PC-3 (cell line): Measurements from ENCODE around the gene KLK8. TPM values are rescaled to one million over a fixed set of nuclear protein-coding genes. Genes with fewer than 3 reads are reported as not detected.

ENCODE experiments used
- ATAC-seq: fragments of 200-7000 bp; cut with Tn5 transposase; 2 replicates; pipeline ENCODE4 v1.9.1; 2020; ENCODE audit warnings: mild to moderate bottlenecking, moderate library complexity
- BruUV-seq: library from RNA; stranded (reverse); fragments of 400-500 nt; replicated peaks from 2 replicates; lab custom pipeline; 2021; lab: Mats Ljungman, UMichigan
- CTCF ChIA-PET: fragments of 300-600 bp; sonication (Branson Sonifier 250); formaldehyde crosslinking; loops from one replicate; lab custom pipeline; 2022; ENCODE audit warnings: antibody characterized with exemption; lab: Charles Lee
- POLR2A ChIA-PET: fragments of 300-600 bp; sonication (Branson Sonifier 250); formaldehyde crosslinking; loops from one replicate; lab custom pipeline; 2022; ENCODE audit warnings: antibody characterized with exemption; ENCODE audit not compliant: unreplicated experiment; lab: Charles Lee
- DNase-seq: peaks from one replicate; pipeline ENCODE4 v3.0.0-alpha.2; 2015
- H2AFZ ChIP-seq: fragments of 300-600 bp; sonication (generic); 2 replicates; pipeline ENCODE4 v1.6.0; 2016; ENCODE audit warnings: antibody characterized with exemption, low read length
- H3F3A ChIP-seq: fragments of 300-600 bp; sonication (generic); one replicate; pipeline ENCODE4 v1.6.0; 2017; ENCODE audit warnings: antibody characterized with exemption, low read length, control low read depth, mild to moderate bottlenecking; ENCODE audit not compliant: unreplicated experiment
- H3K27ac ChIP-seq: fragments of 300-600 bp; sonication (generic); 2 replicates; pipeline ENCODE4 v1.5.1; 2016; ENCODE audit warnings: mild to moderate bottlenecking, low read length
- H3K27me3 ChIP-seq: fragments of 300-600 bp; sonication (generic); 2 replicates; pipeline ENCODE4 v1.6.1; 2016; ENCODE audit warnings: low read length, mixed read lengths
- H3K36me3 ChIP-seq: fragments of 300-600 bp; sonication (generic); 2 replicates; pipeline ENCODE4 v1.6.1; 2016; ENCODE audit warnings: low read depth, mixed run types, low read length, mixed read lengths
- H3K4me1 ChIP-seq: fragments of 300-600 bp; sonication (generic); 2 replicates; pipeline ENCODE4 v1.5.1; 2016; ENCODE audit warnings: low read length; ENCODE audit not compliant: insufficient read depth
- H3K4me2 ChIP-seq: fragments of 300-600 bp; sonication (generic); 2 replicates; pipeline ENCODE4 v1.6.0; 2016; ENCODE audit warnings: low read length
- H3K4me3 ChIP-seq: fragments of 300-600 bp; sonication (generic); 2 replicates; pipeline ENCODE4 v1.5.1; 2016; ENCODE audit warnings: mild to moderate bottlenecking, low read length, mixed read lengths
- H3K79me2 ChIP-seq: fragments of 300-600 bp; sonication (generic); 2 replicates; pipeline ENCODE4 v1.6.1; 2017; ENCODE audit warnings: low read length, mixed read lengths
- H3K9ac ChIP-seq: fragments of 300-600 bp; sonication (generic); 2 replicates; pipeline ENCODE4 v1.6.0; 2016; ENCODE audit warnings: mild to moderate bottlenecking, low read length
- H3K9me2 ChIP-seq: fragments of 300-600 bp; sonication (generic); replicated peaks from 2 replicates; pipeline ENCODE4 v1.6.1; 2016; ENCODE audit warnings: mixed run types, low read length, mixed read lengths
- H3K9me3 ChIP-seq: fragments of 300-600 bp; sonication (generic); 2 replicates; pipeline ENCODE4 v1.6.1; 2016; ENCODE audit warnings: low read length, mixed read lengths
- H4K20me1 ChIP-seq: fragments of 300-600 bp; sonication (generic); 2 replicates; pipeline ENCODE4 v1.6.1; 2016; ENCODE audit warnings: low read length, mixed read lengths
- CTCF ChIP-seq: fragments of 300-600 bp; sonication (generic); conservative IDR thresholded peaks from 2 replicates; pipeline ENCODE4 v1.5.1; 2017; ENCODE audit warnings: antibody characterized with exemption, low read depth, mild to moderate bottlenecking, low read length
- EZH2 ChIP-seq: fragments of 300-600 bp; sonication (generic); IDR thresholded peaks from one replicate; pipeline ENCODE4 v1.6.1; 2017; ENCODE audit warnings: antibody characterized with exemption, mild to moderate bottlenecking, low read length; ENCODE audit not compliant: unreplicated experiment
- EZH2phosphoT487 ChIP-seq: fragments of 300-600 bp; sonication (generic); IDR thresholded peaks from 2 replicates; pipeline ENCODE4 v1.6.1; 2018; ENCODE audit warnings: mild to moderate bottlenecking, antibody characterized with exemption, low read length, borderline replicate concordance
- intact Hi-C: fragments of 100-400 bp; cut with micrococcal nuclease; formaldehyde crosslinking; loops from 2 replicates; pipeline ENCODE4 v1.9.0; 2023
- total RNA-seq: library from RNA; depleted of rRNA; stranded (reverse); fragments of >200 nt; gene quantifications from 2 replicates; pipeline ENCODE4 v1.2.3, GENCODE V29; 2014

The KLK8 gene
- total RNA-seq, 1 experiment from 2014 or later, result 2.3 TPM

DNA sequence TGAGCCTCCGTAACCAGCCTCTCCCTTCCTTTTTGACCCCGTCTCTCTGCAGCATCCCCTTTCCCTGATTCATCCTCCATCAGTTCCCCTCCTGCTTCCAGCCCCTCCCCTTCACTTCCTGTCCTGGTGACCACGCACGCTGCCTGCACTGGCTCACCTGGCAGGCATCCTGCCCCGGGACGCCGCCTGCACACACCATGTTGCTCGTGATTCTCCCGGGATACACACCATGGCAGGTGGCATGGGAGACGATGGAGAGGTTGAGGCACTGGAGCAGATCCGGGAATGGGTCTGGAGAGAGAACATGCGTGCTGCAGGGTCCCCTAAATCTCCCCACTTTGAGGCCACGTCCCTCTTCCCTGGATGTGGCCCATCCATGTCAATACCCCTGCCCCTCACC, 29.2 kb upstream of the KLK8 start:
- Histone ChIP-seq H3K9me3 (no peaks in the 10 kb centered on the region), H3K27ac (no peak overlapping the region), H3K9ac (no peak overlapping the region), H3K4me3 (no peak overlapping the region), H2AFZ (no peak overlapping the region), H3K9me2 (no peaks in the 10 kb centered on the region), H4K20me1 (no peaks in the 10 kb centered on the region), H3F3A (no peaks in the 10 kb centered on the region), H3K4me1 (no peaks in the 10 kb centered on the region), H3K27me3 (peaks cover 3% of the 10 kb centered on the region; the same call in 1 of the 2 replicates), H3K4me2 (no peak overlapping the region), H3K36me3 (no peaks in the 10 kb centered on the region), H3K79me2 (no peaks in the 10 kb centered on the region)
- BruUV-seq, result no TSS peak
- intact Hi-C loops, result no loop called here
- DNase-seq, result no peak
- no peak for ATAC-seq
- CTCF ChIA-PET, result no interaction called here
- no peak for TF ChIP-seq EZH2
- no peak for TF ChIP-seq EZH2phosphoT487
- TF ChIP-seq CTCF, result no peak
- POLR2A ChIA-PET, result no interaction called here

- intact Hi-C loops, result no loop called here
- H3F3A ChIP-seq, result no peaks in the 10 kb centered on the region
- ATAC-seq (no peak), DNase-seq (no peak)
- H2AFZ ChIP-seq, result no peak overlapping the region
- no peak overlapping the region for H3K4me3 ChIP-seq
- no peak overlapping the region for H3K4me2 ChIP-seq
- TF ChIP-seq CTCF (no peak), EZH2phosphoT487 (no peak), EZH2 (no peak)
- no TSS peak for BruUV-seq
- POLR2A ChIA-PET, result no interaction called here
- no peaks in the 10 kb centered on the region for H3K9me3 ChIP-seq
- no peaks in the 10 kb centered on the region for H3K79me2 ChIP-seq
- H4K20me1 ChIP-seq, result no peaks in the 10 kb centered on the region
- peaks cover 3% of the 10 kb centered on the region; the same call in 1 of the 2 replicates for H3K27me3 ChIP-seq
- H3K4me1 ChIP-seq, result no peaks in the 10 kb centered on the region
- H3K9me2 ChIP-seq, result no peaks in the 10 kb centered on the region
- H3K36me3 ChIP-seq, result no peaks in the 10 kb centered on the region
- CTCF ChIA-PET, result no interaction called here
- no peak overlapping the region for H3K27ac ChIP-seq
- no peak overlapping the region for H3K9ac ChIP-seq
These were observed 28.3 kb upstream of the KLK8 start for GRCh38 chr19:51029718-51030117.

GRCh38 chr19:51027873-51028272, 26.5 kb upstream of the KLK8 start:
- Histone ChIP-seq H3F3A (no peaks in the 10 kb centered on the region), H3K9me2 (no peaks in the 10 kb centered on the region), H3K9me3 (no peaks in the 10 kb centered on the region), H3K9ac (no peak overlapping the region), H3K4me3 (no peak overlapping the region), H3K27me3 (peaks cover 3% of the 10 kb centered on the region; the same call in 1 of the 2 replicates), H3K4me2 (no peak overlapping the region), H3K27ac (no peak overlapping the region), H3K4me1 (no peaks in the 10 kb centered on the region), H3K79me2 (no peaks in the 10 kb centered on the region), H2AFZ (no peak overlapping the region), H4K20me1 (no peaks in the 10 kb centered on the region), H3K36me3 (no peaks in the 10 kb centered on the region)
- ChIA-PET POLR2A (no interaction called here), CTCF (no interaction called here)
- TF ChIP-seq EZH2 (no peak), EZH2phosphoT487 (no peak), CTCF (no peak)
- DNase-seq, result no peak
- ATAC-seq, result no peak
- intact Hi-C loops, result no loop called here
- BruUV-seq, result no TSS peak
